ENCODE data around the gene ARHGAP18.

- TF ChIP-seq EZH2 (IDR thresholded peaks at IDR 0.05; ENCODE audit: insufficient read depth, poor library complexity, severe bottlenecking) (no peak), EZH2phosphoT487 (IDR thresholded peaks at IDR 0.05; ENCODE audit: insufficient read depth, low read depth) (no peak)
Observed at GRCh38 chr6:129601323-129601722, 108.7 kb downstream of the ARHGAP18 start.
